GM18909 (cell line): Measurements from ENCODE around the gene DHX8.

ENCODE experiments used
- ATAC-seq: cut with Tn5 transposase; IDR thresholded peaks from one replicate; pipeline ENCODE4 v1.9.1; 2021; ENCODE audit warnings: mild to moderate bottlenecking; ENCODE audit not compliant: unreplicated experiment, poor library complexity

The DHX8 gene

DNA sequence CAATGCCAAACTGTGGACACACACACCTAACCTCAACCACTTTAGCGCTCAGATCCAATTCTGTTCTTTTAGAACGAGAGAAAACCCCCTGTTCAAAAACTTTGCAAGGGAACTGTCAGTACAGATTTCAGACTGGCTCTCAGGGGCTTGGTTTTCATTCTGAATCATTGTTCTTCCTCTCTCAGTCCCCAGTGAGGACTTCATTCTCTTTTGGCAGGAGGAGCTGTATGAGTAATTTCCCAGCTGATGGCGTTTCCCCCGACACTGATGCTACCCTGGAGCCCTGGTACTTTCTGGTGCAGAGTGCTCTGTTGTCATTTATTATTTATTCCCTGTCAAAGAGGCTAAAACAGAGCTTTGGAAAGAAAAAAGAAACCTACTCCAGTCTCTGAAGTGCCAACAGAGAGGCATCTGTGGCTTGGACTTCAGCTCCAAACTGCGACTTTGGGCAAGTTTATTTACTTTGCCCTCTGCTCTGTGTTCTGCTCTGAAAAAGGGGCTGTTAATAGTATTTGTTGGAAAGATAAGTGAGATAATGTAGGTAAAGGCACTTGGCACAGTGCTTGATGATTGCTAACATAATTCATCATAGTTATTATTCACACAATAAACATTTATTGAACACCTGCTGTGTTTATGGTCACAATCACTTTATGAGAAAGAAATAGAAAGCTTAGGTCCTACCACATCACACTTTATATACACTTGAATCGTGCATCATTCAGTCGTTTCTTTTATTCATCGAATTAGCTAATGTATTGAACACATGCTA is 34.0 kb downstream of the DHX8 start:
- ATAC-seq = no peak

DNA sequence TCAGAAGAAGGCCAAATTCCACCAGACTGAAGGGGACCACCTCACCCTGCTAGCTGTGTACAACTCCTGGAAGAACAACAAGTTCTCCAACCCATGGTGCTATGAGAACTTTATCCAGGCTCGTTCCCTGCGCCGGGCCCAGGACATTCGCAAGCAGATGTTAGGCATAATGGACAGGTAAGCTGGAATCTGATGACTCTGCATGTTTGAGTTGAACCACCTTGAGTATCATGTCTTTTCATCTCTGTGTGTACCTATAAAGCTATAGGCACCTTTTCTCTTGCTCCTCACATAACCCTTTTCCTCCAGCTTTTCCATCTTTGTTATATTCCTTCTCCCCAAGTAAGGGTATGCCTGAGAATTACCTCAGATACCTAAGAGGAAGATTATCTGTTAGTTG is 37.6 kb downstream of the DHX8 start:
- no peak for ATAC-seq

DNA sequence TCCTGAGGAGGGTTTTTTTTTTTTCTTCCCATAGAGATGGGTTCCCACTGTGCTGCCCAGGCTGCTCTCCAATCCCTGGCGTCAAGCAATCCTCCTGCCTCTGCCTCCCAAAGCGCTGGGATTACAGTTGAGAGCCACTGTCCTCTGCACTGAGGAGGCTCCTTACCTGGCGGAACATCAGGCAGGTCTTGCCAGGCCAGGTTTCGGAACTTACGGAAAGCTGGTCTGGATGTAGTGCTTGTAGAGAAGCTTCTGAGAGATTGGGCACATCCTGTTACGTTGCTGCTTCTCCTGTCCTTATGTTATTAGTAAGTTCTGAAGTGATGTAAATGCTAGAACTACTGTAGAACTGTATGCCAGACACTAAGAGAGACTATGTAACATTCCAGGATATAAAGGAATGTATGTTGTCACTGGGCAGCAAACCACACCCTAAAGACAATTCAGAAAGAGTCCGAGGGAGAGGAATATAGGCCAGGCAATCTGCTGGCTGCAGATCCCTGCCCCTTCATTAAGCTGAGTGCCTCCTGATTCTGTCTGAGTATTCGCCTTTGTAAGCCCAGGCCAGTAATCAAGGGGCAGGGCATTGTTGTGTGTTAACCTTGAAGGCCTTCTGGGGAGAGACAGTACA is 41.3 kb downstream of the DHX8 start:
- ATAC-seq = no peak

DNA sequence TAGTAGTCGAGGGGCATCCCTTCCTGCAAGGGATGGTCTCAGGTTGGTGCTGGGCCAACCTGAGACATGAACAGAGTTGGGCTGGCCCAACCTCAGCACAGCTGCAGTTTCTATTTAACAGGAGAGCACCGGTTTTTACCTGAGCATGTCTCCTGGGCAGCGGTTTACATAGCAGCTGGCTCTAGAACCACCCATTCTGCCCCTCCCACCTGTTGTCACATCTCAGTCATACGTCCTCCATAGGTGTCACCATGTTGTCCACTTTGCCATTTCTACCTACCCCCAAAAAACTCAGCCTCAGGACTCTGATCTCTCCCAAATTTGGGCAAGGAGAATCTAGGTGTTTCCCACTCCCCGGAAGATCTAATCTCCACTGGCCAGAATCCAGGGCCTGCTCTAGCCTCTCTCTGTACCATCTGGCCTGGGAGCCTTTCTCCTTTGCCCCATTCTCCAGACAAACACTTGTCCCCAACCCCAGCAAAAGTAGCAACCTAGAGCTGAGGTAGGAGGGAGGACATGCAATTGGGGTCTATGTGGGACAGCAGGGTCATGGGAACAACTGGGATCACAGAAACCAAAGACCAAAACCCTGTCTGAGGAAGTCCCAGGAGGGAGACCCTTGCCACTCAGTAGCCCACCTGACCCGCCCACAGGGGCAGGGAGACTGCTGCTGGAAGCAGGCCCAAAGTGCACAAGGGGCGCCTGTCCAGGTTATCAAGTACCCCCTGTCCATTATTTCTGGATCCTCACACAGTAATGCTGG is 43.3 kb downstream of the DHX8 start:
- ATAC-seq = no peak

DNA sequence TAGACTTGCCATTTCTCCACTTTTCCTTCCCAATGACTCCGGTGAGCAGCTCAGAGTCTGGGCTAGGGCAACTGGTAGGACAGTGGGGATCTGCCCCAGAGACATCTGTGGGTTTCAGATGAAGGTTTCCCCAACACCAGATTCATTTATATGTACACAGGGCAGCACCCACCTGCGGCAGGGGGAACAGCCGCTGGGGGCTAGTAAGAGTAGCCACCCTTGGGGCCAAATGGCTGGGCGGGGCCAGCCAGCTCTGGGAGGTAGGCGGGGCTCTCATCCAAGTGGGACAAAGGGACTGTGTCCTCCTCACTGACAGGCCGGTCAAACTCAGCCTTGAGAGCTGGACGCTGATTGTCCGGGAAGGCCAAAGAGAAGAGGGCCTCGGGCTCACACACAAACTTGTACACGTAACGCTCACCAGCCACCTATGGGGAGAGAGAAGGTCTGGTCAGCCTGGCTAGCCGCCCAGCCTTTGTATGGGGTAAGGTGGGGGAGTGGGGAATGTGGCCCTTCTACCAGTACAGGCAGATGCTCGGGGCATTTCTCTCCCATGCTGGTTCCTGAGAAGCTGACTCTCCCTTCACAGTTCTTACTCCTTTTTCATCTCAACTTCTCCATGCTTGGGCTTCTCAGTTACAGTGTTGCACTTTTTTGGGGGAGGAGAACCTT is 44.7 kb downstream of the DHX8 start:
- ATAC-seq = no peak

DNA sequence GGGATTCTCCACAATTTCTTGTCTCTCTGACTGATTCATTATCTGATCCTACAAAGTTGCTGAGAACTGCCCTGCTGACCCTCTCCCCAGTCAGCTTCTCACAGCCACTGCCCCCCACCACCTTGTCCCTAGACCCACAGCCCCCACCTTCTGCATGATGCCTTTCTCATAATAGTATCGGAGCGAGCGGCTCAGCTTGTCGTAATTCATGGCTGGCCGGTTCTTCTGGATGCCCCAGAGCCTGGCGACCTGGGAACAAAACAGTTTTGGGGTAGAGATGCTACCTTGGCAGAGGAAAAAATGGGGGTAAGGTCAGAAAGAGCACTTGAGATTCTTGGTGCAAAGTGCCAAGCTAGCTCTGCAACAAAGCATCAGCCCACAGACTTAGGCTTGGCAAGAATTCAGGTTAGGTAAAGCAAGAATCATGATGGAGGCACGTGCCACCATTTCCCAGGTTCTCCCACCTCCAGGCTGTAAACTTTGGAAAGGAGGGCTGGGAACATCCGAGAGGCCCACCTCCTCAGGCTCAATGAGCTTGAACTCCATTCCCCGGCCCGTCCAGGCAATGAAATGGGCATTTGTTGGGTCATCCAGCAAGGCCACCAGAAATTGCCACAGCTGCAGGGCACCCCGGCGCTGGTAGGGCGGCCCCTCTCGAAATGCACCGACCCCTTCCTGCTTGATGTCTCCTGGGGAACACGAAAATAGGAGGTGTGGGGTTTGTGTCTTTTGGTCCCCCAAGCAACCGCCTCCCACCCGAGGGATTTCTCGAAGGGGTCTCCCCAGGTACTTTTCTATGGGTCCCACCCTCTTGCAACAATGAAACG is 45.4 kb downstream of the DHX8 start:
- no peak for ATAC-seq

DNA sequence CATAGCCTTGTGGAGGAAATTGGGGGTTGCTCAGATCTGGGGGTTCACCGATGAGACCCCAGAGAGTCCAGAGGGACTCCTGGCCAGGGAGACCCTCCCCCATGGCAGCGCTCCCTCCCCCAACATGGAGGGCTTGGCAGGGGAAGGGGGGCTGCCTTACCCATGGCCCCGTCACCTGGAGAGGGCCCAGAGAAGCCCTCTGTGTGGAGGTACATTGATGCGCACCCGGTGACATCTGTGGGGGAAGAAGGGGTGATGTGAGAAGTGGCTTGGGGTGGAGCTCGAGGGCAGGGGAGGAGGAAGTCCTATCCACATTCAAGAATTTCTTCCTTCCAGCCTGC is 46.1 kb downstream of the DHX8 start:
- ATAC-seq = no peak

DNA sequence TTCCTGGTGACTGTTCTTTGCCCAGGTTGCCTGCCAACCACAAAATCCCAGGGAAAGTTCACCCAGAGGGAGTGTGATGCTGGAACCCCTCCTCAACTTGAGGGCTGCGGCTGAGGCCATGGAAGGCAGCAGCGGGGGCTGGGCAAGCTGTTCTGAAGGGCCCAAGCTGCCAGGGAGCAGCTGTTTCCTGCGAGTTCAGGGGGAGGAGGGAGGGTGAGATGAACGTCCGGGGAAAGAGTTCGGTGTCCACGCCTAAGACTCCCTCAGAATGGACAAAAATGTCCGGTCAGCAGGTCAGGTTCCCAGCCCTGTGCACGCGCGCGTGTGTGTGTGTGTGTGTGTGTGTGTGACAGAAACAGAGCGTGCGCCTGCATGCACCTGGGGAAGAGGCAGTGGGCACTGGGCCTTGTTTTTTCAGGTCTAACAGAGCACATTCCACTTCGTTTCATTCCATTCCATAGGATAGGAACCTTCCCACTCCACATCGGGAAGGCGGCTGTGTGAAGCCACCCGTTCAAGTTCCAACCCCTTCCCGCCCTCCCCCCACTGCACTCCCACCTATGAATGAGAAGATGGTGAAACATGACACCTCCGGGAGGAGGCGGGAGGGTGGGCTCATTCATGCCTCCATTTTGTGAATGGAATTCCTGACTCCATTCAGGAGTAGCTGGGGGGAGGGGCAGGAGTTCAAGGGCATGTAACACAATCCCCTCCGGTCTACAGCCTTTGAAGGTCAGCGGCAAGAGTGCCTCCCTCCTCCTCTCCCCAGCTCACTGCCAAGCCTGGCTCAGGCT is 46.7 kb downstream of the DHX8 start:
- ATAC-seq = no peak

DNA sequence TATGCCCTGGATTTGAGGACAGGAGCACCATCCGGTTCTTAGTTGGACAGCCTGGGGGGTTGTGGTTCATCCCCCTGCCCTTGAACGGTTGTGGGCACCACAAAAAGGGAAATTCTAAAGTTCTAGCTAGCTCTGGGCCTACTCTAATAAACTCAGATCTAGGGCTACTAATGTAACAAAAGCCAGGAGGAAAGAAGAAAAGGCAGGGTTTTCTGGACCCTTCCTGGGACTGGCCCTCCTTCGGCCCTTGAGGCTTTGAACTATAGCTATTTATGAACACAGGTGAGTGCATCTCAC is 47.3 kb downstream of the DHX8 start:
- no peak for ATAC-seq

DNA sequence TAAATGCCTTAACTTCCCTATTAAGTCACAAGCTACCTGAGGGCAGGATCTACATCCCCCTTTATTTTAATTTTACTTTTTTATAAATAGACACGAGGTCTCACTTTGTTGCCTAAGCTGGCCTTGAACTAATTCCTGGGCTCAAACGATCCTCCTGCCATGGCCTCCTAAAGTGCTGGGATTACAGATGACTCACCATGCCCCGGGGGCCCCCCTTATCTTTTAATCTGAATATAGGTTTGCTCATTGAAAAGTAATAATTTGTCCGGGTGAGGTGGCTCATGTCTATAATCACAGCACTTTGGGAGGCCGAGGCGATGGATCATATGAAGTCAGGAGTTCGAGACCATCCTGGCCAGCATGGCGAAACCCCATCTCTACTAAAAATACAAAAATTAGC is 48.2 kb downstream of the DHX8 start:
- ATAC-seq = no peak

DNA sequence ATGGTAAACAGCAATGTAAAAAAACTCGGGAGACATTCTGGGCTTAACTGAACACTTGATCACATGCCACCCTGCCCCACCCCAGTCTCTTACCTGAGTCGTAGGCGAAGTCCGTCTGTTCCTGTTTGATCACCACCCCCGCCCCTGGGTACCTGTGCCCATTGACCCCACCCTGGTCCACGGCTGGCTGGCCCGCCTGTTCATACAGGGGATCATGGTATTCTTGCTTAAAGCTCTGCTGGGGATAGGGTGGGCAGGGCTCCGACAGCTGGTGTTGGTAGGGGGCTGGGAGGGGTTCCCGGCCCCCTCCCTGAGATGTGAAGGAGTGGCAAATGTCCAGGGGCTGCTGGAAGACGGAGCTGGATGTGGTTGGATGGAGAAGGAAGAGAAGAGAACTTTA is 48.8 kb downstream of the DHX8 start:
- ATAC-seq = no peak

DNA sequence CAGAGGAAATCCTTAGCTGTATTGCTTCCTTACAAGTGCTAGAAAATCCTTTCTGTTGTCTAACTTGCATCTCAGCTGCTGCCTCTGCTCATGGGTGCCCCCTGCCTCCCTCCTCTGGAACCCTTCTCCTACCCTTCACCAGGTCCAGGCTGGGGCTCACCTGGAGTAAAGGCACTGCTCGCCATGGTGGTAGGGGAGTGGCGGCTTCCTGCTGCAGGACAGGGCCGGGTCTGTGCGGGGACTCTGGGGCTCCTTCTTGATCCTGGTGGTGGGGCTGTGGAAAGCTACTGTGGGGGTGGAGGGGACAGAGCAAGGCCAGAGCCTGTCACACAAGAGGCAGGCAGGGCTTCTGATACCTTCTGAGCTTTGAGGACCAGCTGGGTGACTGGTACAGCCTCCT is 49.9 kb downstream of the DHX8 start:
- no peak for ATAC-seq

DNA sequence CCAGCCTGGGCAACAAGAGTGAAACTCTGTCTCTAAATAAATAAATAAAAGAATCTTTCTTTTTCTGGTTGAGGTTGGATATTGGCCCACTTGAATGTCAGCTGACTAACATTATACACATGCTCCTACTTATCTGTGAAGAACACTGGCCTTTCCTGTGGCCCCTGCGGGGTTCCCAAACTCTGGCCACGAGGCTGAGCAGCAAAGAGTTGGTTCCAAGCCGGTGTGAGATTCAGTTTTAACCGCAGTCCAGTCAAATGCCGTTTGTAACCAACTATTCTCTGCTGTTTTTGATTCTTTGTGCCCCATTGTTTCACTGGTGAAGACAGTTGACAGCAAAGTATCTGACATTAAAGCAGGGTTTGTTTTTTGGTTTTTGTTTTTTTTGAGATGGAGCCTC is 51.1 kb downstream of the DHX8 start:
- no peak for ATAC-seq

DNA sequence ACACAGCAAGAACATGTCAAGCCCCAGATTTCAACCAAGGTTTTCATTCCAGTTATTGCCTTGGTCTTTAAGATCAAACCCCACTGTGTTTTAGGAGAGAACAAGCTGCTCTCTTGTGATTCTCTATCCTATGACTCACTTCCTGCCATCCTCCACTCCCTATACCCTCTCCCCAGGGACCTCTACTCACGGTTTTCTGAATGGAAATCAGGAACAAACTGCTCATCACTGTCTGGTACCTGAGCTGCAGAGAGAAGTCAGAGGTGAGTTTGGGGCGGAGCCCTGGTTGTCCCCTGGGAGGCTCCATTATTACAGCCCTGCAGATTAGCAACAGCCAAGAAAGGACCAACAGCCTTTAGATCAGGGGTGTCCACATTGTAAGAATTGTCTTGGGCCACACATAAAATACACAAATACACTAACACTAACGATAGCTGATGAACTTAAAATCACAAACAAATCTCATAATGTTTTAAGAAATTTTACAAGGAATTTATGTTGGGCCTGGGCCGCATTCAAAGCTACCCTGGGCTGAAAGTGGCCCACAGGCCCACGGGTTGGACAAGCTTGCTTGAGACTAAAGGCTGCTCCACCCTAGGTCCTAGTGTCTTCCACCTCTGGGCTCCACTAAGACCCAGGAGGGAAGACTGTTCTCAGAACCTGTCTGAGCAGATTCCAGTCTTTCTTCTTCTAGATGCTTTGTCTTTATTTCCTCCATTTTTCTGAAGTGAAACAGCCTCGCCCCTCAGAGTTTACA is 52.6 kb downstream of the DHX8 start:
- ATAC-seq = no peak

DNA sequence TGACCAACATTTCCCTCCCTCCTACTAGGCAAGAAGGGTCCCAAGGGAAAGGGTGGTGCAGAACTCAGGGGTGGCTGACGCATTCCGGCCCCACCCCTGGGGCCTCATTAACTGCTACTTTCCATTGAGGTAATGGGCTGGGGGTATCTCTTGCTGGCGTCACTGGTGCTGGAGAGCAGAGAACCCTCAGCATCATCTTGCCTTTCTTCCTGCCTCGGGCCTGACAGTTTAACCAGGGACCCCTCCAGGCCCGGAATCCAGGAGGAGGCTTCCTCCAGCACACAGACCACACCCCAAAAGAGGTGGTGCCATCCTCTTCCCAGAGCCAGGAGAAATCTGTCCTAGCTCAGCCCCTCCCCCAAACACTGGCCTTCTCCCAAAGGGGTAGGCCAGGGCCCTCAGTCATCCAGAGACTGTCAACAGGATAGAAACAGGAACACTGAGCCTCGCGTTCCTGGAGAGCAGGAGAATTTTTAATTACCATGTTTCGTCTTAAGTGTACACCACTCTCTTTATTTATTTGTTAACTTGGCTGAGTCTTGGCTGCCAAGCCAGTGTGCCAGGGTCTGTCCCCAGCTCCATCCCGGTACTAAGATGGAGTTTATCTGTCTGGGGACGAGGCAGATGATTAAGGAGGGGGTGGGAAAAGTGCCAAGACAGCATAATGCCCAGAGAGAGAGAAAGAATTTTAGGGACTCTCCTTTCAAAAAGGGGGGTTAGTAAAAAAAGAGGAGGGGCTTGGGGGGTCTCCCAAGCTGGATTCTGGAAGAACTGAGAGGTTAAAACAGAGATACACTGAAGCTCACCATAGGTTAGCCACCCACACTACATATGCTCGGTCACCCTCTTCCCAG is 57.3 kb downstream of the DHX8 start:
- ATAC-seq = no peak

DNA sequence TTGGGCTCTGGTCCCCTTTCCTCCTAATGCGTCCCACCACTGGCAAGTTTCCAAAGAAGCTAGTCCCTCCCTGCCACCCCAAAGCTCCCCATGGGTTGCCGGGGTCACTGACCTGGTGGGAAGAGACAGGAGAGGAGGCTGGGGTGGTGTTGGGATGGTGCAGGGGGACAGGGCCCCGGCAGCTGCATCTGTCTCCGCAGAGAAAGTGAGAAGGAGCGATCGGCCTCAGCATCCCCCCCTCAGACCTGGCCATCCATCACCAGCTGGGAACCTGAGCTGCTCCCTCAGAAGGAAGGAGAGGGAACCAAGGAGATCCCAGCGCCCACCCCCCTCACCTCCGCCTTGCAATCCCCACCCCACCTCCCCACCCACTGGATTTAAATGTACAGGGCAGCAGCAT is 59.1 kb downstream of the DHX8 start:
- no peak for ATAC-seq

DNA sequence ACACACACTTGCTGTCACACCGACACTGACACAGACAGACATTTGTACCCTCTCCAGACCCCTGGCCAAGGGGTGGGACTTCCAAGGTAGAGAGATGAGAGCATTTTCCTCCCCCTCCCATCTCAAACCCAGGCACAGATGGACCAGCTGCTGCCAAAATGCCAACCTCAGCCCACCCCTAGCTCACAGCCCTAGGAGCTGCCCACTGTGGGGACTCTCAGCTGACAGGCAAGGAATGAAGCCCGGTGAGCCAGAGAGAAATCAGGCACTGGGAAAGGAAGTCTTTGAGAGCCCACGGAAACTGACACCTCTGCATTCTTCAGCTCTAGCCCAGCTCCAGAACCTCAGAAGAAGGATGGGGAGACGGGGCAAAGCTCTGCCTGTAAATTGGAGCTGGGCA is 59.5 kb downstream of the DHX8 start:
- ATAC-seq = no peak
